ENCODE measurements around the gene LRRC8D. TPM values are rescaled to one million over a fixed set of nuclear protein-coding genes. Genes with fewer than 3 reads are reported as not detected.

Gene LRRC8D
- total and polyA plus RNA-seq, 2 experiments from 2014 or later, result 23.6 to 48.8 TPM

DNA sequence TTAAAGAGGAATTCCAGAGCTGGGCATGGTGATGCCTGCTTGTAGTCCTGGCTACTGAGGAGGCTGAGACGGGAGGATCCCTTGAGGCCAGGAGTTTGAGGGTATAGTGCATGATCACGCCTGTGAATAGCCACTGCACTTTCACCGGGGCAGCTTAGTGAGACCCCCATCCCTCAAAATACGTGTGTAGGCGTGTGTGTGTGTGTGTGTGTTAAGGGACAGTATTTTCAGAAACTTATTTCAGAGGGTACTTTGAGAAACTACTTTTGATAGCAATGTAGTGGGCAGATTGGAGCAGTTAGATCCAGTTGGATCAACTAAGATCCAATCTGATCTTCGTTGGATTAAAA is 62.2 kb downstream of the LRRC8D start:
- Mint-ChIP-seq H3K36me3 (ENCODE audit: low read depth) (peaks cover 36% of the 10 kb centered on the region), H3K4me1 (peaks cover 21% of the 10 kb centered on the region), H3K9me3 (peaks cover 6% of the 10 kb centered on the region; the same call in 1 of the 3 replicates), H3K27me3 (ENCODE audit: insufficient read depth, low read depth, poor library complexity) (peaks cover 1% of the 10 kb centered on the region), H3K4me3 (no peak overlapping the region), H3K27ac (no peak overlapping the region)
- Histone ChIP-seq H3K36me3 (ENCODE audit: insufficient read depth) (peaks cover 3% of the 10 kb centered on the region; the same call in 1 of the 2 replicates), H4K20me1 (replicated peaks; ENCODE audit: insufficient read depth) (peaks cover 11% of the 10 kb centered on the region; the same call in 1 of the 2 replicates), H3K4me3 (no peak overlapping the region), H3K4me2 (no peak overlapping the region), H3F3A (replicated peaks; ENCODE audit: low read depth) (no peaks in the 10 kb centered on the region), H3K4me1 (ENCODE audit: insufficient read depth) (peaks cover 13% of the 10 kb centered on the region), H3K79me2 (replicated peaks; ENCODE audit: insufficient read depth) (peaks cover 61% of the 10 kb centered on the region), H3K27ac (ENCODE audit: low read depth) (no peak overlapping the region), H3K27me3 (ENCODE audit: insufficient read depth) (no peaks in the 10 kb centered on the region), H2AFZ (no peak overlapping the region), H3K9me2 (ENCODE audit: insufficient read depth) (no peaks in the 10 kb centered on the region; the same call in 1 of the 2 replicates)
- ATAC-seq (no peak), DNase-seq (ENCODE audit: low spot score) (no peak)
- no peak for TF ChIP-seq EZH2 (IDR thresholded peaks at IDR 0.05; ENCODE audit: low read depth, unreplicated experiment)
- no peak for TF ChIP-seq NANOG (IDR thresholded peaks at IDR 0.05; ENCODE audit: borderline replicate concordance)
- no peak for TF ChIP-seq STAT1 (IDR thresholded peaks at IDR 0.05; ENCODE audit: unreplicated experiment)
- no peak for TF ChIP-seq ZNF331 (CRISPR knock-in tag; IDR thresholded peaks at IDR 0.05; ENCODE audit: low read depth)
- TF ChIP-seq CREB1 (CRISPR knock-in tag; IDR thresholded peaks at IDR 0.05; ENCODE audit: low read depth), result no peak
- TF ChIP-seq JUNB (IDR thresholded peaks at IDR 0.05; ENCODE audit: unreplicated experiment), result no peak
- no peak for TF ChIP-seq EZH2phosphoT487 (IDR thresholded peaks at IDR 0.05; ENCODE audit: unreplicated experiment)
- no peak for TF ChIP-seq ZNF114 (CRISPR knock-in tag; IDR thresholded peaks at IDR 0.05)
- TF ChIP-seq POLR2AphosphoS5 (IDR thresholded peaks at IDR 0.05; ENCODE audit: low read depth), result no peak
- TF ChIP-seq, protein P1, sequence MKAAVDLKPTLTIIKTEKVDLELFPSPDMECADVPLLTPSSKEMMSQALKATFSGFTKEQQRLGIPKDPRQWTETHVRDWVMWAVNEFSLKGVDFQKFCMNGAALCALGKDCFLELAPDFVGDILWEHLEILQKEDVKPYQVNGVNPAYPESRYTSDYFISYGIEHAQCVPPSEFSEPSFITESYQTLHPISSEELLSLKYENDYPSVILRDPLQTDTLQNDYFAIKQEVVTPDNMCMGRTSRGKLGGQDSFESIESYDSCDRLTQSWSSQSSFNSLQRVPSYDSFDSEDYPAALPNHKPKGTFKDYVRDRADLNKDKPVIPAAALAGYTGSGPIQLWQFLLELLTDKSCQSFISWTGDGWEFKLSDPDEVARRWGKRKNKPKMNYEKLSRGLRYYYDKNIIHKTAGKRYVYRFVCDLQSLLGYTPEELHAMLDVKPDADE (IDR thresholded peaks at IDR 0.05), result no peak
- no peak for TF ChIP-seq REST (IDR thresholded peaks at IDR 0.05; ENCODE audit: unreplicated experiment)
- TF ChIP-seq, protein P2, sequence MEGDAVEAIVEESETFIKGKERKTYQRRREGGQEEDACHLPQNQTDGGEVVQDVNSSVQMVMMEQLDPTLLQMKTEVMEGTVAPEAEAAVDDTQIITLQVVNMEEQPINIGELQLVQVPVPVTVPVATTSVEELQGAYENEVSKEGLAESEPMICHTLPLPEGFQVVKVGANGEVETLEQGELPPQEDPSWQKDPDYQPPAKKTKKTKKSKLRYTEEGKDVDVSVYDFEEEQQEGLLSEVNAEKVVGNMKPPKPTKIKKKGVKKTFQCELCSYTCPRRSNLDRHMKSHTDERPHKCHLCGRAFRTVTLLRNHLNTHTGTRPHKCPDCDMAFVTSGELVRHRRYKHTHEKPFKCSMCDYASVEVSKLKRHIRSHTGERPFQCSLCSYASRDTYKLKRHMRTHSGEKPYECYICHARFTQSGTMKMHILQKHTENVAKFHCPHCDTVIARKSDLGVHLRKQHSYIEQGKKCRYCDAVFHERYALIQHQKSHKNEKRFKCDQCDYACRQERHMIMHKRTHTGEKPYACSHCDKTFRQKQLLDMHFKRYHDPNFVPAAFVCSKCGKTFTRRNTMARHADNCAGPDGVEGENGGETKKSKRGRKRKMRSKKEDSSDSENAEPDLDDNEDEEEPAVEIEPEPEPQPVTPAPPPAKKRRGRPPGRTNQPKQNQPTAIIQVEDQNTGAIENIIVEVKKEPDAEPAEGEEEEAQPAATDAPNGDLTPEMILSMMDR (conservative IDR thresholded peaks at IDR 0.05; ENCODE audit: low read depth in 2 of 2), result no peak
- TF ChIP-seq, protein P3, sequence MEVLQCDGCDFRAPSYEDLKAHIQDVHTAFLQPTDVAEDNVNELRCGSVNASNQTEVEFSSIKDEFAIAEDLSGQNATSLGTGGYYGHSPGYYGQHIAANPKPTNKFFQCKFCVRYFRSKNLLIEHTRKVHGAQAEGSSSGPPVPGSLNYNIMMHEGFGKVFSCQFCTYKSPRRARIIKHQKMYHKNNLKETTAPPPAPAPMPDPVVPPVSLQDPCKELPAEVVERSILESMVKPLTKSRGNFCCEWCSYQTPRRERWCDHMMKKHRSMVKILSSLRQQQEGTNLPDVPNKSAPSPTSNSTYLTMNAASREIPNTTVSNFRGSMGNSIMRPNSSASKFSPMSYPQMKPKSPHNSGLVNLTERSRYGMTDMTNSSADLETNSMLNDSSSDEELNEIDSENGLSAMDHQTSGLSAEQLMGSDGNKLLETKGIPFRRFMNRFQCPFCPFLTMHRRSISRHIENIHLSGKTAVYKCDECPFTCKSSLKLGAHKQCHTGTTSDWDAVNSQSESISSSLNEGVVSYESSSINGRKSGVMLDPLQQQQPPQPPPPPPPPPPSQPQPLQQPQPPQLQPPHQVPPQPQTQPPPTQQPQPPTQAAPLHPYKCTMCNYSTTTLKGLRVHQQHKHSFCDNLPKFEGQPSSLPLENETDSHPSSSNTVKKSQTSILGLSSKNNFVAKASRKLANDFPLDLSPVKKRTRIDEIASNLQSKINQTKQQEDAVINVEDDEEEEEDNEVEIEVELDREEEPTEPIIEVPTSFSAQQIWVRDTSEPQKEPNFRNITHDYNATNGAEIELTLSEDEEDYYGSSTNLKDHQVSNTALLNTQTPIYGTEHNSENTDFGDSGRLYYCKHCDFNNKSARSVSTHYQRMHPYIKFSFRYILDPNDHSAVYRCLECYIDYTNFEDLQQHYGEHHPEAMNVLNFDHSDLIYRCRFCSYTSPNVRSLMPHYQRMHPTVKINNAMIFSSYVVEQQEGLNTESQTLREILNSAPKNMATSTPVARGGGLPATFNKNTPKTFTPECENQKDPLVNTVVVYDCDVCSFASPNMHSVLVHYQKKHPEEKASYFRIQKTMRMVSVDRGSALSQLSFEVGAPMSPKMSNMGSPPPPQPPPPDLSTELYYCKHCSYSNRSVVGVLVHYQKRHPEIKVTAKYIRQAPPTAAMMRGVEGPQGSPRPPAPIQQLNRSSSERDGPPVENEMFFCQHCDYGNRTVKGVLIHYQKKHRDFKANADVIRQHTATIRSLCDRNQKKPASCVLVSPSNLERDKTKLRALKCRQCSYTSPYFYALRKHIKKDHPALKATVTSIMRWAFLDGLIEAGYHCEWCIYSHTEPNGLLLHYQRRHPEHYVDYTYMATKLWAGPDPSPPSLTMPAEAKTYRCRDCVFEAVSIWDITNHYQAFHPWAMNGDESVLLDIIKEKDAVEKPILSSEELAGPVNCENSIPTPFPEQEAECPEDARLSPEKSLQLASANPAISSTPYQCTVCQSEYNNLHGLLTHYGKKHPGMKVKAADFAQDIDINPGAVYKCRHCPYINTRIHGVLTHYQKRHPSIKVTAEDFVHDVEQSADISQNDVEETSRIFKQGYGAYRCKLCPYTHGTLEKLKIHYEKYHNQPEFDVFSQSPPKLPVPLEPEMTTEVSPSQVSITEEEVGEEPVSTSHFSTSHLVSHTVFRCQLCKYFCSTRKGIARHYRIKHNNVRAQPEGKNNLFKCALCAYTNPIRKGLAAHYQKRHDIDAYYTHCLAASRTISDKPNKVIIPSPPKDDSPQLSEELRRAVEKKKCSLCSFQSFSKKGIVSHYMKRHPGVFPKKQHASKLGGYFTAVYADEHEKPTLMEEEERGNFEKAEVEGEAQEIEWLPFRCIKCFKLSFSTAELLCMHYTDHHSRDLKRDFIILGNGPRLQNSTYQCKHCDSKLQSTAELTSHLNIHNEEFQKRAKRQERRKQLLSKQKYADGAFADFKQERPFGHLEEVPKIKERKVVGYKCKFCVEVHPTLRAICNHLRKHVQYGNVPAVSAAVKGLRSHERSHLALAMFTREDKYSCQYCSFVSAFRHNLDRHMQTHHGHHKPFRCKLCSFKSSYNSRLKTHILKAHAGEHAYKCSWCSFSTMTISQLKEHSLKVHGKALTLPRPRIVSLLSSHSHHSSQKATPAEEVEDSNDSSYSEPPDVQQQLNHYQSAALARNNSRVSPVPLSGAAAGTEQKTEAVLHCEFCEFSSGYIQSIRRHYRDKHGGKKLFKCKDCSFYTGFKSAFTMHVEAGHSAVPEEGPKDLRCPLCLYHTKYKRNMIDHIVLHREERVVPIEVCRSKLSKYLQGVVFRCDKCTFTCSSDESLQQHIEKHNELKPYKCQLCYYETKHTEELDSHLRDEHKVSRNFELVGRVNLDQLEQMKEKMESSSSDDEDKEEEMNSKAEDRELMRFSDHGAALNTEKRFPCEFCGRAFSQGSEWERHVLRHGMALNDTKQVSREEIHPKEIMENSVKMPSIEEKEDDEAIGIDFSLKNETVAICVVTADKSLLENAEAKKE (CRISPR knock-in tag; IDR thresholded peaks at IDR 0.05), result no peak
